Pancreas (tissue), 10 donors: ENCODE results near the gene ADCY5. TPM values are rescaled to one million over a fixed set of nuclear protein-coding genes. Genes with fewer than 3 reads are reported as not detected.

Experiments used
- ATAC-seq, 4 donors: fragments of 200-7000 bp; cut with Tn5 transposase; one replicate each; pipeline versions ENCODE4 v1.8.0 to v1.9.1; 2020; ENCODE audit warnings: mild to moderate bottlenecking in 4 of 4, moderate library complexity in 4 of 4
- DNase-seq, 6 donors: peaks; one replicate each; pipeline ENCODE4 v3.0.0-alpha.2; 2020
- FAIRE-seq: peaks from 2 replicates; lab custom pipeline; 2012; peaks lifted over from hg19 to GRCh38; lab: Jason Lieb, UNC
- H3K27ac ChIP-seq, 4 donors: fragments of 200-600 bp; sonication (generic); 1 replicate in 3 of 4; 2 replicates in 1 of 4; pipeline versions ENCODE4 v1.5.0 to v1.8.0; 2020
- H3K27me3 ChIP-seq, 4 donors: fragments of 200-600 bp; one replicate each; pipeline ENCODE4 v1.8.0; 2021
- H3K36me3 ChIP-seq, 3 donors: fragments of 200-600 bp; sonication (generic) in 1 of 3; one replicate each; pipeline versions ENCODE4 v1.5.0 to v1.8.0; 2020 to 2021
- H3K4me1 ChIP-seq, 3 donors: fragments of 200-600 bp; one replicate each; pipeline ENCODE4 v1.8.0; 2021
- H3K4me3 ChIP-seq, 4 donors: fragments of 200-600 bp; sonication (generic) in 2 of 4; one replicate each; pipeline versions ENCODE4 v1.5.0 to v1.8.0; 2020 to 2021
- H3K9me3 ChIP-seq, 4 donors: fragments of 200-600 bp; one replicate each; pipeline ENCODE4 v1.8.0; 2021
- CTCF ChIP-seq, 4 donors: fragments of 200-600 bp; sonication (generic) in 3 of 4; IDR thresholded peaks; one replicate each; pipeline versions ENCODE4 v1.5.0 to v1.8.0; 2021; ENCODE audit warnings: antibody characterized with exemption in 4 of 4
- WGBS, 2 donors: extraction: QIAGEN DNeasy Blood & Tissue Kit; methylation state at CpG; one replicate each; pipeline ENCODE4 v1.1.7; 2013; 5-methylcytosine and 5-hydroxymethylcytosine counted together
- intact Hi-C, 3 donors: fragments of 100-400 bp; cut with DNase I; formaldehyde crosslinking; loops; one replicate each; pipeline versions ENCODE4 v1.11.1 to v1.14.2; 2022
- polyA plus RNA-seq, 2 donors: library from polyadenylated mRNA; stranded (reverse); fragments of 200-250 nt; gene quantifications; one replicate each; pipeline ENCODE4 v1.2.3, GENCODE V29; 2013
- total RNA-seq, 6 donors: library from RNA; stranded (reverse); fragmentation: NEBNext Ultra II Directional in 4 of 6; extraction: Animal tissue kit (Norgen Biotek cat#: 25700) in 4 of 6; gene quantifications; one replicate each; pipeline versions ENCODE4 v1.2.1 to v1.2.4, GENCODE V29; 2021 to 2023
- donor health status: healthy with polysubstance abuse.
- donor health status: DM: no; HTN: no; CAD: no; lungs with moderate emphysema.
- donor health status: DM: no; HTN: no; CAD: no.
- donor health status: control.
- donor health status: control.
- donor health status: Bipolar disorder and iron deficiency.
- donor health status: DM: yes; HTN: yes; CAD: no.
- donor health status: DM: no; HTN: no; CAD: no.
- donor health status: DM: no; HTN: no; CAD: no.
- donor health status: DM: yes; HTN: yes; CAD: no.

Gene ADCY5
- total and polyA plus RNA-seq, 8 donors, result 6.0 to 13.4 (median 9.6) TPM

DNA sequence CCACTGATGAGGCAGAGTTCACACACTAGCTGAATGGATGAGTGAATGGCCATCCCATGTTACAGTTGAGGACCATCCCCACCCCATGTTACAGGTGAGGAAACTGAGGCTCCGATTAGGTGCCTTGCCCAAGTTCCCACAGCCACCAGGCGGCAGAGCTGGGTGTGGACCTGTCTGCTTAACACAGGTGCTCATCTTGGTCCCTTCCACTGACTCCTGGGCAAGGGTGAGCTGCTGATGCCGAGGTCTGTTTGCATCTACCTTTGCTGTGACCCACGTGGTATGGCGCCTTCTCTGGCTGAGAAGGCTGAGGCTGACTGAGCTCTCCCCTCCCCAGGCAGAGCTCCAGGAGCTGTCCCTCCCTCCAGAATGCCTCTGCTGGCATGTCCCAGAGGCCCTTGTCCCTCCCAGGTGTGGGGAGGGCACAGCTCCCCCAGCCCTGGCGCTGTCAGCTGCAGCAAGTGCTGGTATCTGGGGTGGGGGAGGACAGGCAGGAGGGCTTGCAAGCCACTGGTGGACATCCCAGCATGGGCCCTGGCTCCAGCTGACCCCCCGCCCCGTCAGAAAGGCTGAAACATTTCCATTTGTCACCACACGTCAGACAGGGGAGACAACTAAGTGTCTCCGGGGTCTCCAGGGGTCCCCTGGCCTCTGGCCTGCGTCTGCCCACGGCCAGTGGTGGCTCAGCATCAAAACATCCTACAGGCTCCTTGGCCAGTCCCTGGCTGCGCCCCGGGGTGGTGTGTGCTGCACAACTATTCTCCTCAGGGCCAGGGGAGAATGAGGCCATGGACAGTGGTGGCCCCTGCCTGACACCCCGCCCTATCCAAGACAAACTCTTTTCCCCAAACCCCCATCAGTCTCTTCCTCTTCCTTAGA, 105.4 kb downstream of the ADCY5 start:
- FAIRE-seq (no peak), ATAC-seq (no peak), DNase-seq (peak in 1 of 6 donors; percentile 31)
- TF ChIP-seq CTCF (IDR thresholded peaks at IDR 0.05), result no peak
- no peak overlapping the region for H3K27ac ChIP-seq
- no peaks in the 10 kb centered on the region for H3K9me3 ChIP-seq
- intact Hi-C loops, result no loop called here
- WGBS, 2 donors, result 73 to 78% methylated on average over 15 of the region's 15 CpGs
- H3K4me1 ChIP-seq, result peaks cover 0 to 11% (median 0%) of the 10 kb centered on the region in 3 donors
- no peak overlapping the region for H3K4me3 ChIP-seq
- no peaks in the 10 kb centered on the region for H3K27me3 ChIP-seq
- H3K36me3 ChIP-seq, result no peaks in the 10 kb centered on the region

DNA sequence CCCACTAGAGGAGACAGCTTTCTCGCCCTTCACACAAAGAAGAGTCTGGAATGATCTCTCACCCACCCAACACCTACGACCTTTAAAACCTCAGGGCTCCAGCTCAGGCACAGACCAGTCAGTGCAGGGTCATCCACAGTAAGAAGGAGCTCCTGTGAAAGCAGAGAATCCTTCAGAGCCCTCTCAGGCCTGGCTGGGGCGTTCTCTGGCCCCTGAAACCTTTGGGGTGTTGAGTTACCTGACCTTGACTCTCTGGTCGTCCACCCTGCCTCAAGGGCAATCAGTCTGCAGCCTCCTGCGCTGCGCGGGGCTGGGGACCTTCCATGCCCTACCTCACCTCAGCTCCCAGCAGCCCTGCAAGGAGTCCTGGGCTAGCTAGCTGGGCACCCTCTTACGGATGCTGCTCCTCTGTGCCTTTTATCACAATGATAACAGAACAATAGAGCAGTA, 106.2 kb downstream of the ADCY5 start:
- H3K4me3 ChIP-seq, result no peak overlapping the region
- DNase-seq, result peak in 1 of 6 donors; percentile 47
- intact Hi-C loops, result no loop called here
- no peaks in the 10 kb centered on the region for H3K36me3 ChIP-seq
- no peak for ATAC-seq
- 70 to 80% methylated on average over 8 of the region's 8 CpGs for WGBS, 2 donors
- no peaks in the 10 kb centered on the region for H3K9me3 ChIP-seq
- H3K27me3 ChIP-seq, result no peaks in the 10 kb centered on the region
- peaks cover 0 to 13% (median 5%) of the 10 kb centered on the region in 3 donors for H3K4me1 ChIP-seq
- no peak for TF ChIP-seq CTCF (IDR thresholded peaks at IDR 0.05)
- no peak for FAIRE-seq
- H3K27ac ChIP-seq, result no peak overlapping the region

DNA sequence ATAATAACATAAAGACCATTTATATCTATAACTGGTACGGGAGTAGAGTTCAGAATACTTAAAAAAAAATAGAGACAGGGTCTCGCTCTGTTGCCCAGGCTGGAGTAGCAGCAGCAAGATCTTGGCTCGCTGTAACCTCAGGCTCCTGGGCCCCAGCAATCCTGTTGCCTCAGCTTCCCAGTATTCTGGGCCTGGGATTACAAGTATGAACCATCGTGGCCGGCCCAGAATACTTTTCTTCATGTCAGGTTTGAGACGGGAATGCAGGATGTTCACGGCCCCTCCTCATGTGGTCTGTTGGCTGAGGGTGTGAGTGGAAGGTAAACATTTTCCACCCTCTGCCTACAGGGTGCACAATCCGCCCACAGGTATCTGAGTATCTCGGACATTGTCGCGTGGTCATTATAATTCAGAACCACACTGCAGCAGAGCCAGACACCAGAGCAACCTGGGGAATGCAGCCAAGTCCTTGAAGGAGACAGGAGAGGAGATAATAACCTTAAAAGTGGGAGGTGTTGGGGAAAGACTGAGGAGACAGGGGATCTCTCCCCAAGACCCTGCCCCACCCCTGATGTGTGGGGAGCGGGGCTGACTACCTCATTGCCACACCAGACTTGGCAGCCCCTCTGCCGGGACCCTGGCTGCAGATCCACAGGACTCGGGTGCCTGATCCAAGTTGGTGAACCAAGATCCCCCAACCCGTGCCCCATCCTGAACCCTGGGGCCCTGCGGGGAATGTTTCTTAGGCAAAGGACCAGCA, 106.8 kb downstream of the ADCY5 start:
- FAIRE-seq, result no peak
- ATAC-seq, result no peak
- 83 to 84% methylated on average over 16 of the region's 16 CpGs for WGBS, 2 donors

DNA sequence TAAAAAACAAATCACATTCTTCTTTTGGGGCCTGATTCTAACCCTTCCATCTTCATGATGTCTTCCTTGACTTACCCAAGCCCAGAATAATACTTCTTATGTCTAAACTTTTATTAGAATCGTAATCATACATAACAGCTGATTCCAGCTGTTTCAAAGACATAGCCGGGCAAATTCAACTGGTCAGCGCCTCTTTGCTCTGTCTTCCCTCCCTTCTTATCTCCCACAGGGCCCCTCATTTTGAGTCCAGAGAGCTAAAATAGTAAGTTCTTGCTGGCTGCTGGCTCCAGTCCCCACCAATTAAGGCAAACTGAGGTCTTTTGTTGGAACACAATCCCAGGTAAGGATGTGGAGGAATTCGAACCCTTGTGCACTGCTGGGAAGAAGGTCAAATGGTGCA, 108.6 kb downstream of the ADCY5 start:
- no peak for DNase-seq

More for the DNA sequence above, 106.8 kb downstream of the ADCY5 start:
- Histone ChIP-seq H3K27ac (no peak overlapping the region), H3K9me3 (no peaks in the 10 kb centered on the region), H3K4me1 (peaks cover 0 to 10% (median 5%) of the 10 kb centered on the region in 3 donors), H3K36me3 (no peaks in the 10 kb centered on the region), H3K4me3 (no peak overlapping the region), H3K27me3 (no peaks in the 10 kb centered on the region)
- intact Hi-C loops, result no loop called here
- peak in 1 of 6 donors; percentile 43 for DNase-seq
- no peak for TF ChIP-seq CTCF (IDR thresholded peaks at IDR 0.05)

More for the DNA sequence above, 108.6 kb downstream of the ADCY5 start:
- no peaks in the 10 kb centered on the region for H3K9me3 ChIP-seq
- no peaks in the 10 kb centered on the region for H3K27me3 ChIP-seq
- no peak for TF ChIP-seq CTCF (IDR thresholded peaks at IDR 0.05)
- intact Hi-C loops, result no loop called here
- peaks cover 0 to 5% (median 4%) of the 10 kb centered on the region in 3 donors for H3K4me1 ChIP-seq
- H3K27ac ChIP-seq, result no peak overlapping the region
- ATAC-seq (no peak), FAIRE-seq (no peak)
- WGBS, 2 donors, result 79 to 88% methylated on average over 4 of the region's 4 CpGs
- no peaks in the 10 kb centered on the region for H3K36me3 ChIP-seq
- H3K4me3 ChIP-seq, result no peak overlapping the region
